ENCODE results near the gene TNRC6C.

TNRC6C gene

GRCh38 chr17:78019976-78020716, 61.6 kb downstream of the TNRC6C start:
- no peaks in the 10 kb centered on the region for H3K27me3 ChIP-seq (ENCODE audit: insufficient read depth, low read length, poor library complexity)
- ATAC-seq (ENCODE audit: insufficient read depth, low read depth), result no peak

GRCh38 chr17:78020717-78021108, 62.2 kb downstream of the TNRC6C start:
- H3K27ac ChIP-seq (ENCODE audit: low read length), result no peak overlapping the region
- H3K9me3 ChIP-seq (ENCODE audit: insufficient read depth, low read length, severe bottlenecking), result no peaks in the 10 kb centered on the region
- no peaks in the 10 kb centered on the region for H3K27me3 ChIP-seq (ENCODE audit: insufficient read depth, low read length, poor library complexity)
- H3K4me2 ChIP-seq (ENCODE audit: insufficient read depth, low read length), result no peak overlapping the region
- H3K79me2 ChIP-seq (ENCODE audit: insufficient read depth, low read length), result peaks cover 19% of the 10 kb centered on the region
- DNase-seq, result no peak
- H2AFZ ChIP-seq (ENCODE audit: low read depth, low read length), result no peak overlapping the region
- no peak overlapping the region for H3K4me3 ChIP-seq (ENCODE audit: low read depth in 1 of 2, low read length in 2 of 2)
- no peaks in the 10 kb centered on the region for H3K4me1 ChIP-seq (ENCODE audit: insufficient read depth, low read length)
- no peak overlapping the region for H3K9ac ChIP-seq (ENCODE audit: low read depth, low read length)
- H3K36me3 ChIP-seq (ENCODE audit: insufficient read depth, low read length), result peaks cover 38% of the 10 kb centered on the region
- no peak for ATAC-seq (ENCODE audit: insufficient read depth, low read depth)
- peaks cover 14% of the 10 kb centered on the region for H4K20me1 ChIP-seq (ENCODE audit: insufficient read depth, low read length)
- TF ChIP-seq EZH2 (IDR thresholded peaks at IDR 0.05; ENCODE audit: borderline replicate concordance, low read depth, low read length, severe bottlenecking) (no peak), CTCF (IDR thresholded peaks at IDR 0.05; ENCODE audit: borderline replicate concordance, extremely low read depth, low read length, poor library complexity, severe bottlenecking) (no peak)

More at GRCh38 chr17:78019976-78020716, 61.6 kb downstream of the TNRC6C start:
- no peak overlapping the region for H3K4me2 ChIP-seq (ENCODE audit: insufficient read depth, low read length)
- peaks cover 19% of the 10 kb centered on the region for H3K79me2 ChIP-seq (ENCODE audit: insufficient read depth, low read length)
- H3K9ac ChIP-seq (ENCODE audit: low read depth, low read length), result no peak overlapping the region
- TF ChIP-seq CTCF (IDR thresholded peaks at IDR 0.05; ENCODE audit: borderline replicate concordance, extremely low read depth, low read length, poor library complexity, severe bottlenecking), result no peak
- no peak for TF ChIP-seq EZH2 (IDR thresholded peaks at IDR 0.05; ENCODE audit: borderline replicate concordance, low read depth, low read length, severe bottlenecking)
- H3K9me3 ChIP-seq (ENCODE audit: insufficient read depth, low read length, severe bottlenecking), result no peaks in the 10 kb centered on the region
- peaks cover 14% of the 10 kb centered on the region for H4K20me1 ChIP-seq (ENCODE audit: insufficient read depth, low read length)
- H2AFZ ChIP-seq (ENCODE audit: low read depth, low read length), result no peak overlapping the region
- H3K27ac ChIP-seq (ENCODE audit: low read length), result no peak overlapping the region
- no peaks in the 10 kb centered on the region for H3K4me1 ChIP-seq (ENCODE audit: insufficient read depth, low read length)
- no peak for DNase-seq
- no peak overlapping the region for H3K4me3 ChIP-seq (ENCODE audit: low read depth in 1 of 2, low read length in 2 of 2)
- H3K36me3 ChIP-seq (ENCODE audit: insufficient read depth, low read length), result peaks cover 41% of the 10 kb centered on the region

- DNase-seq (no peak), ATAC-seq (ENCODE audit: insufficient read depth, low read depth) (no peak)
- no peak overlapping the region for H2AFZ ChIP-seq (ENCODE audit: low read depth, low read length)
- peaks cover 22% of the 10 kb centered on the region for H3K79me2 ChIP-seq (ENCODE audit: insufficient read depth, low read length)
- no peak overlapping the region for H3K4me3 ChIP-seq (ENCODE audit: low read depth in 1 of 2, low read length in 2 of 2)
- TF ChIP-seq CTCF (IDR thresholded peaks at IDR 0.05; ENCODE audit: borderline replicate concordance, extremely low read depth, low read length, poor library complexity, severe bottlenecking) (no peak), EZH2 (IDR thresholded peaks at IDR 0.05; ENCODE audit: borderline replicate concordance, low read depth, low read length, severe bottlenecking) (no peak)
- H3K36me3 ChIP-seq (ENCODE audit: insufficient read depth, low read length), result peaks cover 47% of the 10 kb centered on the region
- H4K20me1 ChIP-seq (ENCODE audit: insufficient read depth, low read length), result peaks cover 13% of the 10 kb centered on the region
- H3K4me1 ChIP-seq (ENCODE audit: insufficient read depth, low read length), result peaks cover under 1% of the 10 kb centered on the region; the same call in 1 of the 2 replicates
- H3K9me3 ChIP-seq (ENCODE audit: insufficient read depth, low read length, severe bottlenecking), result no peaks in the 10 kb centered on the region
- H3K9ac ChIP-seq (ENCODE audit: low read depth, low read length), result no peak overlapping the region
- no peaks in the 10 kb centered on the region for H3K27me3 ChIP-seq (ENCODE audit: insufficient read depth, low read length, poor library complexity)
- H3K4me2 ChIP-seq (ENCODE audit: insufficient read depth, low read length), result no peak overlapping the region
- H3K27ac ChIP-seq (ENCODE audit: low read length), result no peak overlapping the region
These were observed 63.9 kb downstream of the TNRC6C start for GRCh38 chr17:78022425-78022824.
